NB4 (cell line): Measurements from ENCODE around the gene PRDX2.
"Not testable (repeated sequence)": the region's sequence is repeated elsewhere in the genome, so short reads cannot be mapped to it uniquely, and the experiment has no call there.

Source experiments
- DNase-seq: peaks from one replicate; pipeline ENCODE4 v3.0.0; 2010; ENCODE audit warnings: low read depth
- H3K4me3 ChIP-seq: one replicate; pipeline ENCODE4 v1.5.1; 2011; ENCODE audit warnings: mild to moderate bottlenecking, low read depth, low read length, moderate library complexity
- CTCF ChIP-seq: IDR thresholded peaks from one replicate; pipeline ENCODE4 v1.5.1; 2012; ENCODE audit warnings: low read depth, low read length
- MAX ChIP-seq: IDR thresholded peaks from 2 replicates; pipeline ENCODE4 v1.6.1; 2011; ENCODE audit warnings: low read depth, low read length
- MYC ChIP-seq: IDR thresholded peaks from 2 replicates; pipeline ENCODE4 v1.6.1; 2011; ENCODE audit warnings: low read depth, low read length
- POLR2A ChIP-seq: IDR thresholded peaks from 2 replicates; pipeline ENCODE4 v1.6.1; 2011; ENCODE audit warnings: mild to moderate bottlenecking; ENCODE audit not compliant: insufficient read length; ENCODE audit errors: extremely low read depth

Gene PRDX2

GRCh38 chr19:12799742-12800465 is 1.7 kb downstream of the PRDX2 start:
- no peak for TF ChIP-seq MAX
- no peak for TF ChIP-seq MYC
- DNase-seq = no peak
- no peak overlapping the region for H3K4me3 ChIP-seq

GRCh38 chr19:12797607-12798006 is 4.0 kb downstream of the PRDX2 start:
- DNase-seq = not testable (repeated sequence)

GRCh38 chr19:12797141-12797587 is 4.4 kb downstream of the PRDX2 start:
- no peak for DNase-seq
- no peak for TF ChIP-seq CTCF
- no peak for TF ChIP-seq MAX
- no peak for TF ChIP-seq POLR2A
- no peak for TF ChIP-seq MYC
- H3K4me3 ChIP-seq = no peak overlapping the region

More at GRCh38 chr19:12797607-12798006, 4.0 kb downstream of the PRDX2 start:
- H3K4me3 ChIP-seq = not testable (repeated sequence)

- TF ChIP-seq CTCF (peak; percentile 87), MAX (peak; percentile 57; the same call in 1 of the 2 replicates), POLR2A (no peak), MYC (peak; percentile 54)
- DNase-seq = peak; percentile 86
- peak overlapping the region; percentile 16 for H3K4me3 ChIP-seq
These were observed 5.2 kb downstream of the PRDX2 start for GRCh38 chr19:12796146-12797071.

- H3K4me3 ChIP-seq = no peak overlapping the region
- DNase-seq = no peak
- TF ChIP-seq CTCF (no peak), POLR2A (no peak), MAX (no peak), MYC (no peak)
These were observed 6.6 kb downstream of the PRDX2 start for GRCh38 chr19:12794971-12795381.

- H3K4me3 ChIP-seq = no peak overlapping the region
- TF ChIP-seq MYC (no peak), POLR2A (no peak), CTCF (no peak)
- peak; percentile 33 for DNase-seq
These were observed 7.2 kb downstream of the PRDX2 start for GRCh38 chr19:12794196-12794941.
